GM21447 (cell line): ENCODE measurements around the gene DOCK4.
"Not testable (repeated sequence)": the region's sequence is repeated elsewhere in the genome, so short reads cannot be mapped to it uniquely, and the experiment has no call there.

Experiments
- ATAC-seq: cut with Tn5 transposase; IDR thresholded peaks from one replicate; pipeline ENCODE4 v1.9.1; 2021; ENCODE audit not compliant: unreplicated experiment

Gene DOCK4

GRCh38 chr7:112206238-112206990, at the start of gene DOCK4, which contains the start of gene ZNF277:
TSS of gene DOCK4 (minus strand) at chr7:112206399. CDS start at chr7:112206138, 261 bp downstream.
TSS of gene ZNF277 (plus strand) at chr7:112206695. CDS start at chr7:112206717, 22 bp downstream.
- ATAC-seq: peak; percentile 94

GRCh38 chr7:112255388-112255720, 49.2 kb upstream of the DOCK4 start:
- ATAC-seq: no peak

- no peak for ATAC-seq
Observed at GRCh38 chr7:112254709-112255387, 48.6 kb upstream of the DOCK4 start.

GRCh38 chr7:112254156-112254555, 48.0 kb upstream of the DOCK4 start:
- ATAC-seq: no peak

- no peak for ATAC-seq
Observed at GRCh38 chr7:112252691-112253090, 46.5 kb upstream of the DOCK4 start.

GRCh38 chr7:112252141-112252540, 45.9 kb upstream of the DOCK4 start:
- ATAC-seq: no peak

- not testable (repeated sequence) for ATAC-seq
Observed at GRCh38 chr7:112249967-112250366, 43.8 kb upstream of the DOCK4 start.

- ATAC-seq: no peak
Observed at GRCh38 chr7:112248598-112248997, 42.4 kb upstream of the DOCK4 start.

GRCh38 chr7:112238852-112239610, 32.8 kb upstream of the DOCK4 start:
- ATAC-seq: no peak

GRCh38 chr7:112238330-112238729, 32.1 kb upstream of the DOCK4 start:
- ATAC-seq: no peak

GRCh38 chr7:112236597-112236996, 30.4 kb upstream of the DOCK4 start:
- no peak for ATAC-seq

- ATAC-seq: no peak
Observed at GRCh38 chr7:112234147-112234546, 27.9 kb upstream of the DOCK4 start.

GRCh38 chr7:112233048-112233697, 27.0 kb upstream of the DOCK4 start:
- no peak for ATAC-seq

- ATAC-seq: no peak
Observed at GRCh38 chr7:112232212-112232978, 26.2 kb upstream of the DOCK4 start.

- no peak for ATAC-seq
Observed at GRCh38 chr7:112228632-112229031, 22.4 kb upstream of the DOCK4 start.

- ATAC-seq: no peak
Observed at GRCh38 chr7:112226701-112227276, 20.6 kb upstream of the DOCK4 start.

GRCh38 chr7:112225006-112225405, 18.8 kb upstream of the DOCK4 start:
- no peak for ATAC-seq

- ATAC-seq: no peak
Observed at GRCh38 chr7:112224186-112224585, 18.0 kb upstream of the DOCK4 start.

- ATAC-seq: no peak
Observed at GRCh38 chr7:112223310-112223709, 17.1 kb upstream of the DOCK4 start.

- ATAC-seq: no peak
Observed at GRCh38 chr7:112220877-112221434, 14.8 kb upstream of the DOCK4 start.
